Liver (tissue), 9 donors: Measurements from ENCODE around the gene RASGRF2. TPM values are rescaled to one million over a fixed set of nuclear protein-coding genes. Genes with fewer than 3 reads are reported as not detected.

ENCODE experiments used
- DNase-seq: peaks from one replicate; pipeline ENCODE4 v3.0.0-alpha.2; 2017; ENCODE audit warnings: low spot score
- H3K27ac ChIP-seq, 2 donors: one replicate each; pipeline ENCODE4 v1.7.0; 2013; ENCODE audit warnings: inconsistent platforms in 2 of 2, low read length in 2 of 2, control low read depth in 1 of 2, low read depth in 1 of 2, mild to moderate bottlenecking in 1 of 2
- H3K27me3 ChIP-seq, 4 donors: one replicate each; pipeline versions ENCODE4 v1.6.1 to v1.7.0; 2013; ENCODE audit warnings: low read length in 3 of 4, inconsistent platforms in 1 of 4, mild to moderate bottlenecking in 1 of 4, moderate library complexity in 1 of 4; ENCODE audit not compliant: control insufficient read depth in 4 of 4, insufficient read depth in 4 of 4
- H3K36me3 ChIP-seq, 4 donors: one replicate each; pipeline versions ENCODE4 v1.6.1 to v1.7.0; 2013; ENCODE audit warnings: low read length in 3 of 4, mild to moderate bottlenecking in 3 of 4, low read depth in 1 of 4, moderate library complexity in 1 of 4; ENCODE audit not compliant: control insufficient read depth in 4 of 4, insufficient read depth in 3 of 4
- H3K4me1 ChIP-seq, 4 donors: one replicate each; pipeline versions ENCODE4 v1.6.1 to v1.7.0; 2013; ENCODE audit warnings: low read length in 3 of 4, mild to moderate bottlenecking in 3 of 4, moderate library complexity in 1 of 4; ENCODE audit not compliant: control insufficient read depth in 4 of 4, insufficient read depth in 4 of 4
- H3K4me3 ChIP-seq, 3 donors: one replicate each; pipeline versions ENCODE4 v1.6.1 to v1.7.0; 2013; ENCODE audit warnings: low read length in 3 of 3, control low read depth in 1 of 3, low read depth in 1 of 3, mild to moderate bottlenecking in 1 of 3
- H3K9ac ChIP-seq, 2 donors: one replicate each; pipeline ENCODE4 v1.7.0; 2013; ENCODE audit warnings: low read length in 2 of 2, mild to moderate bottlenecking in 2 of 2, moderate library complexity in 2 of 2, control low read depth in 1 of 2, low read depth in 1 of 2
- H3K9me3 ChIP-seq, 4 donors: one replicate each; pipeline versions ENCODE4 v1.6.1 to v1.7.0; 2013; ENCODE audit warnings: low read length in 3 of 4; ENCODE audit not compliant: control insufficient read depth in 4 of 4
- EGR1 ChIP-seq, 2 donors: IDR thresholded peaks; 2 replicates each; pipeline ENCODE4 v1.6.1; 2016 to 2018; ENCODE audit warnings: antibody characterized with exemption in 2 of 2, low read depth in 2 of 2
- FOXA1 ChIP-seq: IDR thresholded peaks from 2 replicates; pipeline ENCODE4 v1.6.1; 2016; ENCODE audit warnings: antibody characterized with exemption
- FOXA2 ChIP-seq: IDR thresholded peaks from 2 replicates; pipeline ENCODE4 v1.6.1; 2016; ENCODE audit warnings: antibody characterized with exemption
- GABPA ChIP-seq, 2 donors: IDR thresholded peaks in 1 of 2; conservative IDR thresholded peaks in 1 of 2; 2 replicates each; pipeline ENCODE4 v1.6.1; 2016; ENCODE audit warnings: antibody characterized with exemption in 2 of 2, mild to moderate bottlenecking in 1 of 2, moderate library complexity in 1 of 2
- HNF4A ChIP-seq, 2 donors: conservative IDR thresholded peaks; 2 replicates each; pipeline ENCODE4 v1.6.1; 2016; ENCODE audit warnings: antibody characterized with exemption in 2 of 2, mild to moderate bottlenecking in 2 of 2
- HNF4G ChIP-seq: IDR thresholded peaks from 2 replicates; pipeline ENCODE4 v1.6.1; 2016; ENCODE audit warnings: antibody characterized with exemption
- JUND ChIP-seq, 2 donors: IDR thresholded peaks; 2 replicates each; pipeline ENCODE4 v1.6.1; 2016; ENCODE audit warnings: antibody characterized with exemption in 2 of 2
- NR2F2 ChIP-seq: IDR thresholded peaks from 2 replicates; pipeline ENCODE4 v1.6.1; 2016; ENCODE audit warnings: antibody characterized with exemption
- RAD21 ChIP-seq, 2 donors: IDR thresholded peaks; 2 replicates each; pipeline ENCODE4 v1.6.1; 2016; ENCODE audit warnings: antibody characterized with exemption in 2 of 2, mild to moderate bottlenecking in 2 of 2
- SP1 ChIP-seq: IDR thresholded peaks from 2 replicates; pipeline ENCODE4 v1.6.1; 2018; ENCODE audit warnings: antibody characterized with exemption, mild to moderate bottlenecking
- TAF1 ChIP-seq: conservative IDR thresholded peaks from 2 replicates; pipeline ENCODE4 v1.6.1; 2016; ENCODE audit warnings: antibody characterized with exemption, mild to moderate bottlenecking
- YY1 ChIP-seq: IDR thresholded peaks from 2 replicates; pipeline ENCODE4 v1.6.1; 2016; ENCODE audit warnings: antibody characterized with exemption, mild to moderate bottlenecking
- WGBS: extraction: QIAGEN DNeasy Blood & Tissue Kit; methylation state at CpG from one replicate; pipeline ENCODE4 v1.1.7; 2013; 5-methylcytosine and 5-hydroxymethylcytosine counted together
- polyA plus RNA-seq, 2 donors: library from polyadenylated mRNA; stranded (reverse) in 1 of 2; unstranded in 1 of 2; fragments of 200-250 nt in 1 of 2; fragments of >200 nt in 1 of 2; fragmentation: Nextera tagmentation in 1 of 2; extraction: Ambion mirVana in 1 of 2; gene quantifications; one replicate each; pipeline versions ENCODE4 v1.2.1 to v1.2.3, GENCODE V29; 2013 to 2015
- total RNA-seq, 2 donors: library from RNA; depleted of rRNA; stranded (reverse); fragments of >200 nt; gene quantifications; one replicate each; pipeline ENCODE4 v1.2.3, GENCODE V29; 2014
- TF ChIP-seq, protein P1 (sequence below): IDR thresholded peaks from 2 replicates; pipeline ENCODE4 v1.6.1; 2016; ENCODE audit warnings: antibody characterized with exemption
- TF ChIP-seq, protein P2 (sequence below): IDR thresholded peaks from 2 replicates; pipeline ENCODE4 v1.6.1; 2016; ENCODE audit warnings: antibody characterized with exemption
- TF ChIP-seq, protein P3 (sequence below): IDR thresholded peaks from 2 replicates; pipeline ENCODE4 v1.6.1; 2016; ENCODE audit warnings: antibody characterized with exemption, mild to moderate bottlenecking
- TF ChIP-seq, protein P4 (sequence below): fragments of 150-350 bp; IDR thresholded peaks from 2 replicates; pipeline ENCODE4 v1.5.1; 2017; ENCODE audit warnings: improper control_type of control experiment, low read depth, low read length; ENCODE audit not compliant: missing input control
- TF ChIP-seq, protein P5 (sequence below): IDR thresholded peaks from 2 replicates; pipeline ENCODE4 v1.6.1; 2016; ENCODE audit warnings: antibody characterized with exemption
- donor health status: healthy.
- donor health status: healthy.
- donor health status: healthy.
- donor health status: healthy.
- donor health status: healthy.

Gene RASGRF2
- total and polyA plus RNA-seq, 4 donors, result 0.12 to 3.3 (median 0.23) TPM

DNA sequence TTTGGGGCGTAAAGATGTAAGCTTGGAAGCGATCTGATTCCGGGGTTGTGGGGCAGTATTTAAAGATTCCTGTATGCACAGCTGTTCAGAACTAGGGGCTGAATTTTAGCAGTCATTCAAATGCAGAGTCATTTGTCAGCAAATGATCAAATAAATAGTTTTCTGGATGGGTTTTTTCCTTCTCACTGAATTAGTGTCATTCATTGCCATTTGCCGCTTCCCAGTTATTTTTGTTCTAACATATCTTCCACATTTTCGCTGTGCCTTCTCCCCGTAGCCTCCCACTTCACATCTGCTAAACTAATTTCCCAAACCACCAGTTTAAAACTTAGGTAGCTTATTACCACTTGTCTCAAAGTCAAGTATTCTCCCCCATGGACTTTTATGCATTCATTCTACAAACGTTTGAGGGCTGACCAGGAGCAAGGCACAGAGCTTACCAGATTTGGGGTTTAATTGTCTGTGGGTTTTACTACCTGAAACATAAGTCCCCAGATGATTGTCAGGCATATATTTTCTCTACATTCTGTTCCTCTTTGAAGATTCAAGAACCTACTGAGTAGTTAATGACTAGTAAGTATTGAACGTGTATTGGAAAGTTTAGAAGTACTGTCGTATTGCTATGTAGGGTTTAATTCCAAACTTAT lies 231.7 kb downstream of the RASGRF2 start:
- H3K9me3 ChIP-seq, result no peaks in the 10 kb centered on the region
- no peak overlapping the region for H3K9ac ChIP-seq
- DNase-seq, result no peak
- 95% methylated on average over 9 of the region's 9 CpGs for WGBS
- H3K27me3 ChIP-seq, result no peaks in the 10 kb centered on the region
- no peak for TF ChIP-seq GABPA (IDR thresholded peaks at IDR 0.05 in 1 of 2, conservative IDR thresholded peaks at IDR 0.05 in 1 of 2)
- no peak for TF ChIP-seq SP1
- TF ChIP-seq, protein P1, sequence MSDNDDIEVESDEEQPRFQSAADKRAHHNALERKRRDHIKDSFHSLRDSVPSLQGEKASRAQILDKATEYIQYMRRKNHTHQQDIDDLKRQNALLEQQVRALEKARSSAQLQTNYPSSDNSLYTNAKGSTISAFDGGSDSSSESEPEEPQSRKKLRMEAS, result no peak
- TF ChIP-seq TAF1, result no peak
- no peak for TF ChIP-seq HNF4G
- TF ChIP-seq, protein P2, sequence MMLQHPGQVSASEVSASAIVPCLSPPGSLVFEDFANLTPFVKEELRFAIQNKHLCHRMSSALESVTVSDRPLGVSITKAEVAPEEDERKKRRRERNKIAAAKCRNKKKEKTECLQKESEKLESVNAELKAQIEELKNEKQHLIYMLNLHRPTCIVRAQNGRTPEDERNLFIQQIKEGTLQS, result no peak
- TF ChIP-seq FOXA2, result no peak
- no peak for TF ChIP-seq YY1
- TF ChIP-seq, protein P3, sequence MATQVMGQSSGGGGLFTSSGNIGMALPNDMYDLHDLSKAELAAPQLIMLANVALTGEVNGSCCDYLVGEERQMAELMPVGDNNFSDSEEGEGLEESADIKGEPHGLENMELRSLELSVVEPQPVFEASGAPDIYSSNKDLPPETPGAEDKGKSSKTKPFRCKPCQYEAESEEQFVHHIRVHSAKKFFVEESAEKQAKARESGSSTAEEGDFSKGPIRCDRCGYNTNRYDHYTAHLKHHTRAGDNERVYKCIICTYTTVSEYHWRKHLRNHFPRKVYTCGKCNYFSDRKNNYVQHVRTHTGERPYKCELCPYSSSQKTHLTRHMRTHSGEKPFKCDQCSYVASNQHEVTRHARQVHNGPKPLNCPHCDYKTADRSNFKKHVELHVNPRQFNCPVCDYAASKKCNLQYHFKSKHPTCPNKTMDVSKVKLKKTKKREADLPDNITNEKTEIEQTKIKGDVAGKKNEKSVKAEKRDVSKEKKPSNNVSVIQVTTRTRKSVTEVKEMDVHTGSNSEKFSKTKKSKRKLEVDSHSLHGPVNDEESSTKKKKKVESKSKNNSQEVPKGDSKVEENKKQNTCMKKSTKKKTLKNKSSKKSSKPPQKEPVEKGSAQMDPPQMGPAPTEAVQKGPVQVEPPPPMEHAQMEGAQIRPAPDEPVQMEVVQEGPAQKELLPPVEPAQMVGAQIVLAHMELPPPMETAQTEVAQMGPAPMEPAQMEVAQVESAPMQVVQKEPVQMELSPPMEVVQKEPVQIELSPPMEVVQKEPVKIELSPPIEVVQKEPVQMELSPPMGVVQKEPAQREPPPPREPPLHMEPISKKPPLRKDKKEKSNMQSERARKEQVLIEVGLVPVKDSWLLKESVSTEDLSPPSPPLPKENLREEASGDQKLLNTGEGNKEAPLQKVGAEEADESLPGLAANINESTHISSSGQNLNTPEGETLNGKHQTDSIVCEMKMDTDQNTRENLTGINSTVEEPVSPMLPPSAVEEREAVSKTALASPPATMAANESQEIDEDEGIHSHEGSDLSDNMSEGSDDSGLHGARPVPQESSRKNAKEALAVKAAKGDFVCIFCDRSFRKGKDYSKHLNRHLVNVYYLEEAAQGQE, result no peak
- TF ChIP-seq JUND (IDR thresholded peaks at IDR 0.05), result no peak
- TF ChIP-seq, protein P4, sequence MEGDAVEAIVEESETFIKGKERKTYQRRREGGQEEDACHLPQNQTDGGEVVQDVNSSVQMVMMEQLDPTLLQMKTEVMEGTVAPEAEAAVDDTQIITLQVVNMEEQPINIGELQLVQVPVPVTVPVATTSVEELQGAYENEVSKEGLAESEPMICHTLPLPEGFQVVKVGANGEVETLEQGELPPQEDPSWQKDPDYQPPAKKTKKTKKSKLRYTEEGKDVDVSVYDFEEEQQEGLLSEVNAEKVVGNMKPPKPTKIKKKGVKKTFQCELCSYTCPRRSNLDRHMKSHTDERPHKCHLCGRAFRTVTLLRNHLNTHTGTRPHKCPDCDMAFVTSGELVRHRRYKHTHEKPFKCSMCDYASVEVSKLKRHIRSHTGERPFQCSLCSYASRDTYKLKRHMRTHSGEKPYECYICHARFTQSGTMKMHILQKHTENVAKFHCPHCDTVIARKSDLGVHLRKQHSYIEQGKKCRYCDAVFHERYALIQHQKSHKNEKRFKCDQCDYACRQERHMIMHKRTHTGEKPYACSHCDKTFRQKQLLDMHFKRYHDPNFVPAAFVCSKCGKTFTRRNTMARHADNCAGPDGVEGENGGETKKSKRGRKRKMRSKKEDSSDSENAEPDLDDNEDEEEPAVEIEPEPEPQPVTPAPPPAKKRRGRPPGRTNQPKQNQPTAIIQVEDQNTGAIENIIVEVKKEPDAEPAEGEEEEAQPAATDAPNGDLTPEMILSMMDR, result no peak
- no peak for TF ChIP-seq NR2F2
- no peak for TF ChIP-seq HNF4A (conservative IDR thresholded peaks at IDR 0.05)
- no peak for TF ChIP-seq FOXA1
- H3K27ac ChIP-seq, result no peak overlapping the region
- H3K4me3 ChIP-seq, result no peak overlapping the region
- H3K4me1 ChIP-seq, result peaks cover 0 to 5% (median under 1%) of the 10 kb centered on the region in 4 donors
- H3K36me3 ChIP-seq, result no peaks in the 10 kb centered on the region

DNA sequence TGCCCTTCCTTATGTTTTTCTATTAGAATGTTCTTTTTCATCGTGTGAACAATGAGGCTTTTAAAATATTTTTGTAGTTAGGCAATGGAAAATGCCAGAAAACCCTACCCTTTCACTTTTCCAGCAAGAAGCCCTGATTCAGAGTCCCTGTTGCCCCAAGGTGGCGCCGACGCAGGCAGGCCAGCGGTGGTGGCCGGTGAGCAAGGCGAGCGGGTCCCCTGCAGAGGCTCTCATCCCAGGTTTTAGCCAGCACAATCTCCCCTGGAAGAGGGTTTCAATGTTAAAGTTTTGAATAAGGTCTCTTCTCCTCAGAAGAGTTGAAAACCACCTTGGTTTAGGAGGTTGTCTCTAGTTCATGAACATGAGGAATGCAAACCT lies 232.2 kb downstream of the RASGRF2 start:
- no peak overlapping the region for H3K4me3 ChIP-seq
- H3K9ac ChIP-seq, result no peak overlapping the region
- no peaks in the 10 kb centered on the region for H3K36me3 ChIP-seq
- H3K27me3 ChIP-seq, result no peaks in the 10 kb centered on the region
- WGBS, result 81% methylated on average over 8 of the region's 8 CpGs
- no peaks in the 10 kb centered on the region for H3K9me3 ChIP-seq
- peaks cover 0 to 5% (median under 1%) of the 10 kb centered on the region in 4 donors for H3K4me1 ChIP-seq
- DNase-seq, result no peak
- H3K27ac ChIP-seq, result no peak overlapping the region
- no peak for TF ChIP-seq RAD21 (IDR thresholded peaks at IDR 0.05)
- no peak for TF ChIP-seq FOXA1
- TF ChIP-seq, protein P1, result no peak
- TF ChIP-seq NR2F2, result no peak
- no peak for TF ChIP-seq HNF4G
- no peak for TF ChIP-seq FOXA2
- TF ChIP-seq, protein P3, result no peak
- no peak for TF ChIP-seq EGR1 (IDR thresholded peaks at IDR 0.05; ENCODE audit: low read depth in 2 of 2)
- TF ChIP-seq, protein P5, sequence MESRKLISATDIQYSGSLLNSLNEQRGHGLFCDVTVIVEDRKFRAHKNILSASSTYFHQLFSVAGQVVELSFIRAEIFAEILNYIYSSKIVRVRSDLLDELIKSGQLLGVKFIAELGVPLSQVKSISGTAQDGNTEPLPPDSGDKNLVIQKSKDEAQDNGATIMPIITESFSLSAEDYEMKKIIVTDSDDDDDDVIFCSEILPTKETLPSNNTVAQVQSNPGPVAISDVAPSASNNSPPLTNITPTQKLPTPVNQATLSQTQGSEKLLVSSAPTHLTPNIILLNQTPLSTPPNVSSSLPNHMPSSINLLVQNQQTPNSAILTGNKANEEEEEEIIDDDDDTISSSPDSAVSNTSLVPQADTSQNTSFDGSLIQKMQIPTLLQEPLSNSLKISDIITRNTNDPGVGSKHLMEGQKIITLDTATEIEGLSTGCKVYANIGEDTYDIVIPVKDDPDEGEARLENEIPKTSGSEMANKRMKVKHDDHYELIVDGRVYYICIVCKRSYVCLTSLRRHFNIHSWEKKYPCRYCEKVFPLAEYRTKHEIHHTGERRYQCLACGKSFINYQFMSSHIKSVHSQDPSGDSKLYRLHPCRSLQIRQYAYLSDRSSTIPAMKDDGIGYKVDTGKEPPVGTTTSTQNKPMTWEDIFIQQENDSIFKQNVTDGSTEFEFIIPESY, result no peak
- TF ChIP-seq GABPA (IDR thresholded peaks at IDR 0.05 in 1 of 2, conservative IDR thresholded peaks at IDR 0.05 in 1 of 2), result no peak
- TF ChIP-seq YY1, result no peak
- TF ChIP-seq HNF4A (conservative IDR thresholded peaks at IDR 0.05), result no peak
- TF ChIP-seq, protein P2, result no peak
- no peak for TF ChIP-seq TAF1
